Measurements from ENCODE around the gene FADS2.

Gene FADS2

GRCh38 chr11:61797263-61797944 is 30.7 kb upstream of the FADS2 start:
- no peak for DNase-seq

GRCh38 chr11:61799665-61800284 is 28.3 kb upstream of the FADS2 start:
- DNase-seq = no peak

GRCh38 chr11:61800331-61801281 is 27.5 kb upstream of the FADS2 start:
- no peak for DNase-seq

GRCh38 chr11:61802605-61803004 is 25.5 kb upstream of the FADS2 start:
- no peak for DNase-seq

GRCh38 chr11:61803889-61804647 is 24.0 kb upstream of the FADS2 start:
- no peak for DNase-seq

- no peak for DNase-seq
These were observed 23.0 kb upstream of the FADS2 start for GRCh38 chr11:61805146-61805545.

GRCh38 chr11:61806785-61807184 is 21.3 kb upstream of the FADS2 start:
- no peak for DNase-seq

- DNase-seq = no peak
These were observed 17.4 kb upstream of the FADS2 start for GRCh38 chr11:61810671-61811175.

GRCh38 chr11:61811831-61812230 is 16.3 kb upstream of the FADS2 start:
- DNase-seq = no peak

- no peak for DNase-seq
These were observed 15.2 kb upstream of the FADS2 start for GRCh38 chr11:61812736-61813411.

- no peak for DNase-seq
These were observed 13.7 kb upstream of the FADS2 start for GRCh38 chr11:61814247-61814957.

GRCh38 chr11:61814958-61815789 is 12.9 kb upstream of the FADS2 start:
- DNase-seq = peak; percentile 84

GRCh38 chr11:61815790-61816735 is 12.0 kb upstream of the FADS2 start:
- no peak for DNase-seq

GRCh38 chr11:61816736-61817455 is 11.2 kb upstream of the FADS2 start, which contains the start of gene FADS1:
Gene FADS1, minus strand, starts transcription at chr11:61817003. Its CDS starts 74 bp downstream, at chr11:61816929.
- peak; percentile 87 for DNase-seq

- no peak for DNase-seq
These were observed 10.5 kb upstream of the FADS2 start for GRCh38 chr11:61817471-61818202.

- no peak for DNase-seq
These were observed 7.9 kb upstream of the FADS2 start for GRCh38 chr11:61820174-61820573.

GRCh38 chr11:61826930-61827570 is 1.1 kb upstream of the FADS2 start:
- no peak for DNase-seq

Data from GOT3 (cell line).